A172 (cell line): ENCODE measurements around the gene MOV10L1. TPM values are rescaled to one million over a fixed set of nuclear protein-coding genes. Genes with fewer than 3 reads are reported as not detected.
A peak's percentile ranks its signal among the peaks of the same experiment; 100 is the strongest.
"Not testable (repeated sequence)": the region's sequence is repeated elsewhere in the genome, so short reads cannot be mapped to it uniquely, and the experiment has no call there.

Experiments
- DNase-seq: peaks from one replicate; pipeline ENCODE4 v3.0.0-alpha.2; 2015; ENCODE audit warnings: low spot score
- total RNA-seq: library from RNA; depleted of rRNA; stranded (reverse); fragments of >200 nt; shearing (Covaris generic); gene quantifications from 2 replicates; pipeline ENCODE4 v1.2.3, GENCODE V29; 2014

The MOV10L1 gene
- total RNA-seq, 1 experiment from 2014 or later = 2.0 TPM

DNA sequence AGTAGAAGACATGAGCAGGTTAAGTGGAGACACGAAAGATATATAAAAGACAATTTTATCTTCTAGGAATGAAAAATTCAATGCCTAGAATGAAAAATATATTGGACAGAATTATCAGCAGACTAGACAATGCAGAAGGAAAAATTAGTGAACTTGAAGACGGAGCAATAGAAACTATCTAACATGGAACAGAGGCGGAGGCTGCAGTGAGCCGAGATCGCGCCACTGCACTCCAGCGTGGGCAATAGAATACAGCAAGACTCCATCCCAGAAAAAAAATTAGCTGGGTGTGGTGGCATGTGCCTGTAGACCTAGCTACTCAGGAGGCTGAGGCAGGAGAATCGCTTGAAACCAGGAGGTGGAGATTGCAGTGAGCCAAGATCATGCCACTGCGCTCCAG lies 47.5 kb downstream of the MOV10L1 start:
- DNase-seq = not testable (repeated sequence)

DNA sequence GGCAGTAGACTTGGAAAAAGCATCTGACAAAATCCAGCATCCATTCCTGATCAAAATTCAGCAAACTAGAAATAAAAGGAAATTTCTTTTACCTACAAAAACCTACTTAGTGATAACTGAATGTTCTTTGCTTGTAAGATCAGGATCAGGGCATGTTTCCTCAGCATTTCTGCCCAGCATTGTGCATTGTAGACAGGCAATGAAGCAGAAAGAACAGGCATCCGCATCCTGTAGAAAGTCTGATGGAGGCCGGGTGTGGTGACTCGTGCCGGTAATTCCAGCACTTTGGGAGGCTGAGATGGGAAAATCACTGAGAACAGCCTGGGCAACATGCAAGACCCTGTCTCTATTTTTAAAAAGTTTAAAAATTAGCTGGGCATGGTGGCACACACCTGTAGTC lies 48.2 kb downstream of the MOV10L1 start:
- no peak for DNase-seq

DNA sequence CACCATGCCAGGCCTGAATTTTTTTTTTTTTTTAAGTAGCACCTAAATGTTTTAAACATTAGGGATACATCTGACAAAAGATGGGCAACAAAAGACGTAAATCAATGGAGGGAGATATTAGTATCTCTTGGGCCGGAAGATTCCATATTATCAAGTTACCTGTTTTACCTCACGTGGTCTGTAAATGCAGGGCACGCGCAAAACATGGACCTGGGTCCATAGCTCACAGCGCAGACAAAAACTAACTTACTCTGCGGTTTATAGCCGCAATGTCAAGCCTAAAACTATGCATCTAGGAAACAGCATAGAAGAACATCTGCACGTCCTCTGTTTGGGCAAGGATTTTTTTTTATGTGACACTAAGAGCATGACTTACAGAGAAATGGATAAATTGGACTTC lies 49.2 kb downstream of the MOV10L1 start:
- no peak for DNase-seq

DNA sequence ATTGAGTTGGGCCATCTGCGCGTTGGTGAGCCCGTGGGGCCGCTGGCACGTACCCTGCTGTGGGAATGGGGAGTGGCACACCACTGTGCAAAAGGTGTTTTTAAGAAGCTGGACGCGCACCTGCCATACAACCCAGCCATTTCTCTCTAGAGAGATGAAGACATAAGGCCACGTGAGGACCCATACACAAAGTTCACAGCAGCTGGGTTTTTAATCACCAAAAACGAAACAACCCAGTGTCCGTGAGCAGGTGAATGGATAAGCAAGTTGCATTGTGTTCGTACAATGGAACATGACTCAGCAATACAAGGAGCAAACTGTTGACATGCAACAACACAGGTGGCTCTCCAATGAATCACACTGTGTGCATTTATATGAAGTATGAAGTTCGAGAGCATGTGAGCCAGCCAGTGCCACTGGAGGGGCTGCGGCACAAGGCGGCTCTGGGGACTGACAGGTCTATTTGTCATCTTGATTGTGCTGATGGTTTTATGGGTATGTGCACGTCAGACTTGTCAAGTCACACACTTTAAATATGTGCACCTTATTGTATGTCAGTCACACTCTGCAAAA lies 50.1 kb downstream of the MOV10L1 start:
- no peak for DNase-seq

DNA sequence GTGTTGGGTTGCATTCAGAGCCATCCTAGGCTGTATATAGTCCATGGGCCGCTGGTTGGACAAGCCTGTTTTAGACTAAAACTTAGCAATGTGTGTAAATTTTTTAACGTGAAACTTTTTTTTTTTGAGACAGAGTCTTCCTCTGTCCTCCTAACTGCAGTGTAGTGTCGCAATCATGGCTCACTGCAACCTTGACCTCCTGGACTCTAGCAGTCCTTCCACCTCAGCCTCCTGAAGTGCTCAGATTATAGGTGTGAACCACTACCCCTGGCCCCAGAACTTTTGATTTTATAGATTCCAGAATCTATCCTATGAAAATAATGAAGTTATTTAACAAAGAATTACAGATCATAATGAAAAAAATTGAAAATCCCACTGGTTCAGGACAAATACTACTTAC lies 50.8 kb downstream of the MOV10L1 start:
- DNase-seq = no peak

DNA sequence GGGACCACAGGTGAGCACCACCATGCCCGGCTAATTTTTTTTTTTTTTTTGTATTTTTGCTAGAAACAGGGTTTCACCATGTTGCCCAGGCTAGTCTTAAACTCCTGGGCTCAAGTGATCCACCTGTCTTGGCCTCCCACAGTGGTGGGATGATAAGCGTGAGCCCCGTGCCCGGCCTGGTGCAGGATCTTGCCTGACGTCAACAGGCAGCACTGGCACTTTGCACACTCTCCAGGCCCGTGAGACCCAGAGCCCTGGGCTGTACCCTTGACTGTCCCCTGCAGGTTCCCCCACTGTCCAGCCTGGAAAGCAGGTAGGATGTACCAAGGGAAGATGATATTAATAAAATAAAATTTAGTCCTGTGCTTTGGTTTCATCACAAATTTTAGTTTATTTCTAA lies 51.7 kb downstream of the MOV10L1 start:
- no peak for DNase-seq

DNA sequence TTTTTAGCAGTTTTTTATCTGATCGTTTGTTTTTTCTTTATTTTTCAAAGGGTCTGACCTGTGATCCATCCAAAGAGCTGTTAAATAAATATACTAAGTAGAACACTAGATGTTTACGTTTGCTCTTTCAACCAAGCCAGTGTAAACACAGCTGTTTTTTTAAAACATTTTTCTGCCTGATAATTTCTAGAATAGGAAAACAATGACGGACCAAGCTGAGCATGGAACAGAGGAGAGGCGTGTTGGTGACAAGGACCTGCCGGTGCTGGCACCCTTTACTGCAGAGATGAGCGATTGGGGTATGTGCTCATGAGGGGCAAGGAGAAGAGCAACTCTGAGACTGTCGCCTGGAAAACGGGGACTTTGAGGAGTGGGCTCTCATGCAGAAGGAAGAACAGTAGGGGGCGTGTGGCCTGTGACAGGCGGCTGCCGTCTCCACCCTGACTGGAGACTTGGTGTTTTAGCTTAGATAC lies 52.1 kb downstream of the MOV10L1 start:
- no peak for DNase-seq

DNA sequence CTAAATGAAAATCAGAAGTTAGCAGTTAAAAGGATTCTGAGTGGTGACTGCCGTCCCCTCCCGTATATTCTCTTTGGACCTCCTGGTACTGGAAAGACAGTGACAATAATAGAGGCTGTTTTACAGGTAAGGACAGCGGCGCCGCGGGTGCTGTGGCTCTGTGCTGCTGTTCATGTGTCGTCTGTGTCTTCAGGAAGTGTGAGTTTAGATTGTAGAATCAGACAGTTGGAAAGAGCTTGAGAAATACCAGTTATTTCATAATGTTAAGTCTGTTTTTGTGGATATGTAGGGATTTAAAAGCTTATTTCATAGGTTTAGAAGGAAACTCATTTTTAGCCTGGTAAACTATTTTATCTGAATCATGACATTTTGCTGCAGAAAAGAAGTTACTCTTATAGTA lies 53.3 kb downstream of the MOV10L1 start:
- DNase-seq = no peak

DNA sequence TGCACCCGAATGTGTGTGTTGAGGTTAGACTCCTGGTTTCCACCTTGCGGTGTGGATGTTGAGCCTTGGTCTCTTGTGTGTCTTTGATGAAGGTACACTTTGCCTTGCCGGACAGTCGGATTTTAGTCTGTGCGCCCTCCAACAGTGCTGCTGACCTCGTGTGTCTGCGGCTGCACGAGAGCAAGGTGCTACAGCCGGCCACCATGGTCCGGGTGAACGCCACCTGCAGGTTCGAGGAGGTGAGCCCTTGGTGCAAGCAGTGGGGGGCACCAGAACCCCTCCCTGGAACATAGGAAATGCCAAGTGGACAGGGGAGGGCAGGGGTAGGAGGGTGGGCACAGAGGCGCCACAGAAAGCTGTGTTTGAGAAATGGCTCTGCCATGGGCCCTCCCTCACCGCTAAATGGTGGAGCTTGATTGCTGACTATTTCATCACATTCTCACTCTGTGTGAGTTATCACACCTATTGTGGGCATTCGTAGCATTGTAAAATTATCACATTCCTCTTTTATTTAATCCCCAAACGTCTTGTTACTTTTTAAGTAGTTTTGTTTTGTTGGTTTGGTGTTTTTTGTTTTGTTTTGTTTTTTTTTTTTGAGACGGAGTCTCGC lies 54.3 kb downstream of the MOV10L1 start:
- DNase-seq = no peak

DNA sequence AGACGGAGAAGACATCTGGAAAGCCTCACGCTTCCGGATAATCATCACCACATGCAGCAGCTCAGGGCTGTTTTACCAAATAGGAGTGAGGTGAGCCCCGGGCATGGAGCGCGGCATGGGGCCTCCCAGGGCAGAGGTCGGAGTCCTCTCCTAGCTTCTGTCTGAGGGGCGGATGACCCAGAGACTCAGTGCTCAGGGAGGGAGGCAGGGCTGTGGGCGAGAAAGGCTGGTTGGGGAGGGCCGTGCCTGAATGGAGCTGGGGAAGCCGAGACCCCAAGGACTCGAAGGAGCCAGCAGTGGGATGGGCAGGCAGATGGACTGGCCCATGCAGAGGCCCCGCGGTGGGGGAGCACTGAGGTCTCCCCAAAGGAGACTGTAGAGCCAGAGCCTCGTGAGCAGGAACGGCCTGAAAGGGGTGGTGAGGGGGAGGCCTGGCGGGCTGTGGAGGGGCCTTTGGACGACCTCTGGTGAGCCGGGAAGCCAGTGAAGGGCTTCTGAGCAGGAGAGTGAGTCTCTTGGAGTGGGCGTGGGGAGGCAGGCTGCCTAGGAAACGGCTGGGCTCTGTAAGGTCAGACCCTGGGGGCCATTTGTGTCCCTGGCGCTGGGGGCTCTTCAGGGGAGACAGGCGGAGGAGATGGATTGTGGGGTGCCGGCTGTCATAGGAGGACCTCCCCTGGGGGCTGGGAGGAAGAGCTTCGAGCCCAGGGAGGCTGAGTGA lies 56.1 kb downstream of the MOV10L1 start:
- no peak for DNase-seq

DNA sequence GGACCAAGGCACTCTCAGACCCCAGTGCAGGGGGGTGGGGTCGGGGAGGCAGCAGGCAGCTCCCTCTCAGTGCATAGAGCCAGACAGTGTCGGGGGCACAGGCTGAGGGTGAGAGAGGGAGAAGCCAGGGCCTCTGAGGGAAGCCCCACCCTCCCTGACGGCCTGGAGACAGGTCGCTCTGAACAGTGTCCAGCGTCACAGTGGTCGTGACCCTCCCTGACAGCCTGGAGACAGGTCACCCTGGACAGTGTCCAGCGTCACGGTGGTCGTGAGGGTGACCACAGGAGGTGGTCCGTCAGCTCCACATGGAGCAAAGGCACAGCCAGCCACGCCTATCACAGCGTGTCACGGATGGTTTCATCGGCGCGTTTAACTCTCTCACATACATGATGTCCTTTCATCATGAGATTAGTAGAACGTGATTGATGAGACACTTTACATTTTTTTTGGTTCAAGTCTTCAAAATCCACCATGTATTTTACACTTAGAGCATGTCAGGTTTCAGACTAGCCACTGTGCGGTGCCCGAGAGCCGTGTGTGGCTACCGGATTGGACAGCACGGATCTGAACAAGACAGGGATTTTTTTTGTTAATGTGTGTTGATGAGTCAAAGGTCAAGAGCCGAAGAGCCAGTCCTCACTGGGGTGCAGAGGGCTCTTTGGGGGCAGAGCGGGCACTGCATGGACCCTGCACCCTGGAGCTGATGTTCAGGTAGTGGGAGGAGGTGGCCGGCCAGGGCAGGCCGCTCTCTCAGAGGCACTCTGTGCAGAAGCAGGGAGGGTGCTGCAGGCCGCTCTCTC lies 56.8 kb downstream of the MOV10L1 start:
- DNase-seq = no peak

DNA sequence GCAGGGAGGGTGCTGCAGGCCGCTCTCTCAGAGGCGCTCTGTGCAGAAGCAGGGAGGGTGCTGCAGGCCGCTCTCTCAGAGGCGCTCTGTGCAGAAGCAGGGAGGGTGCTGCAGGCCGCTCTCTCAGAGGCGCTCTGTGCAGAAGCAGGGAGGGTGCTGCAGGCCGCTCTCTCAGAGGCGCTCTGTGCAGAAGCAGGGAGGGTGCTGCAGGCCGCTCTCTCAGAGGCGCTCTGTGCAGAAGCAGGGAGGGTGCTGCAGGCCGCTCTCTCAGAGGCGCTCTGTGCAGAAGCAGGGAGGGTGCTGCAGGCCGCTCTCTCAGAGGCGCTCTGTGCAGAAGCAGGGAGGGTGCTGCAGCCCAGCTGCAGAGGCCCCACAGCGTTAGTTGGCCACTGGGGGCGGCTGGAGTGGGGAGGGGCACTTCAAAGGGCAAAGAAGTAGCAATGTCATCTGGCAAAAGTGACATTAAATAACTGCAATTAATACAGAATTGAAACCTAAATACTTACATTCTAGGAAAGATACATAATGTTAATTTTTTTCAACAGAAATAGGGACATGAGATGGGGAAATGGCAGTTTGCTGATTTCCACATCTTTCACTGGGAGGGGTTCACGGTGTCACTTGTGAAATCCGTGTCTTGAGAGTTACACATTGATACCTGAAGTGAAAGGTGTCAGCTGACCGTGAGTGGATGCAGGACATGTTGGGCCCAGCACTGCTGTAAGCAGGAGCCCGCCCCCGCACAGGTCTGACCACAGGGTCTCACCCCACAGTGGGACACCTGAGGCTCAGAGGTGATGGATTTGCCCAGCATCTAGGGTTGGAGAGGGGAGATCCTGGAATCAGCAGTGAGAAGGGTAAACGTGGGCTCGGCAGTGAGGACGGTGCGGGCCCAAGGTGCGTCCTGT lies 57.7 kb downstream of the MOV10L1 start:
- DNase-seq = not testable (repeated sequence)

DNA sequence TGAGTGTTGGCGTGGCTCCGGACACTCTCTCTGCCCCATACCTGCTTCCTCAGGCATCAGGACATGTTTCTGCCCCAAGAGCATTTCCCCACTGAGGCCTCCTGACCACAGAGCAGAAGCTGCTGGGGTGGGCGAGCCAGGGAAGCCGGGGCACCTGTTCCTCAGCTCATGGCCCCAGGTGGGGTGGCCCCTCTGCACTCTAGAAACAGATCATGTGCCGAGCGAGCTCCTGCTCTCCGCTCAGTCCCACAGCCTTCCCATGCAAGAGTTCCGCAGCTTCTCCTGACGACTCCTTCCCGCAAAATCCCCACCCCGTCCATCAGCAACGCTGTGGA lies 58.3 kb downstream of the MOV10L1 start:
- no peak for DNase-seq

DNA sequence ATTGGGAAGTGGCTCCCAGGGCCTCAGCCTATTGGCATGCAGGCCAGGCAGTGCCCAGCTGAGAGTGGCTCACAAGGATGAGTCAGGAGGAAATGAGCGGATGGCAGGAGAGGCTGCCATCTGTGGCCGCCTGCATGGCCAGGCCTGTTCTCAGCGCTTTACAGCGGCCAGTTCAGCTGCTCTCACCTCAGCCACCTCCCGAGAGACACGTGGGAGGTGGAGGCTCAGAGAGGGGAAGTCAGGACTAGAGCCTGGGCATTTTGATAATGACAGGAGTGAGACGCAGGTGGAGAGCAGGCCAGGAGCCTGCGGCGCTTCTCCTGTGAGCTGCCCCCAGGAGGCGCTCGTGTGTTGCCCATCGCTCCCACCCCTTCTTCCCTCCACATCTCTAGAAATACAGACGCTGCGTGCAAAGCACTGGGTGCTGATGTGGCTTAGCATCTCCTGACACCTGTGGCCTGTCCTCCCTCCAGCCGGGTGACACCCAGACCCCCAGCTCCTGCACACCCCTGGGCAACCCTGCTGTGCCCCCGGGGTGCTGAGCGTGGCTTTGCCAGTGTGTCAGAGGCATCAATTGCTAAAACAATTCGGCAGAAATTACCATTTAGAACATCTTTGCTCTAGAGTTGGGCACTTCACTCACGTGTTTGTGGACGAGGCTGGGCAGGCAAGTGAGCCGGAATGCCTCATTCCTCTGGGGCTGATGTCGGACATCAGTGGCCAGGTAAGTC lies 59.4 kb downstream of the MOV10L1 start:
- peak; percentile 69 for DNase-seq

DNA sequence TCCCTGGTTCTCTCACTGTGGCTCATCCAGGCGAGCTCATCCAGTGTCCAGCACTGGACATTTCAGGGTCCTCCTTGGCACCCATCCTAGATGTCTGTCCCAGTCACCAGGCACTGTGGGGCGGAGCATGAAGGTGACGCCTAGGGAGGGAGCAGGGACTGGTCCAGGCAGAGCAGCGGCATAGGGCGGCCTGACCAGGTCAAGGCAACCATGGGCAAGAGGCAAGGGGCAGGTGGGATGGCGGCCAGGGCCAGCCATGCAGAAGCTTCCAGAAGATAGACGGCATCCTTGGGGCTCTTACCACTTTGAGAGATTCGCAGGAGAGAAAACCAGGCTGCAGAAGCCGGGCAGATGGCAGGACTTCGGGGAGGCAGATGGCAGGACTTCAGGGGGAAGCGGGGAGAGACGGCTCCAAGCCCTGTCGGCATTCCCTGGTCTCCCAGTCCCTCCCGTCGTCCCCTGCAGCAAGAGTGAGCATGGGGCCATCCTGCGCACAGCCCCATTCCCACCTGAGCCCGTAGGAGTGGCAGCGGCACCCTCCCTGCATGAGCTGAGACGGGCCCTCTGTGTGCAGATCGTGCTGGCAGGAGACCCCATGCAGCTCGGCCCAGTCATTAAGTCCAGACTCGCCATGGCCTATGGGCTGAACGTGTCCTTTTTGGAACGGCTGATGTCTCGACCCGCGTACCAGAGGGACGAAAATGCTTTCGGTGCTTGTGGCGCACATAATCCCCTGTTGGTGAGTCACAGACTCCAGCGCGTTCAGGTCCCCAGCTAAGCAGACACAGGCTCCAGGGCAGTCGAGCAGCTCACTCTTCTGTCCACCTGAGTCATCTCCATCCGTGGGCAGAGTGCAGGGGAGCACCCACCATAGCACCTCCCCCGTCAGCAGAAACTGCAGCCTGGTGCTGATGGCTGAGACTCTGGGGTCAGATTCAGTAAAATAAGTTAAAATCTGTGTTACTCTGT lies 60.6 kb downstream of the MOV10L1 start:
- DNase-seq = peak; percentile 54

DNA sequence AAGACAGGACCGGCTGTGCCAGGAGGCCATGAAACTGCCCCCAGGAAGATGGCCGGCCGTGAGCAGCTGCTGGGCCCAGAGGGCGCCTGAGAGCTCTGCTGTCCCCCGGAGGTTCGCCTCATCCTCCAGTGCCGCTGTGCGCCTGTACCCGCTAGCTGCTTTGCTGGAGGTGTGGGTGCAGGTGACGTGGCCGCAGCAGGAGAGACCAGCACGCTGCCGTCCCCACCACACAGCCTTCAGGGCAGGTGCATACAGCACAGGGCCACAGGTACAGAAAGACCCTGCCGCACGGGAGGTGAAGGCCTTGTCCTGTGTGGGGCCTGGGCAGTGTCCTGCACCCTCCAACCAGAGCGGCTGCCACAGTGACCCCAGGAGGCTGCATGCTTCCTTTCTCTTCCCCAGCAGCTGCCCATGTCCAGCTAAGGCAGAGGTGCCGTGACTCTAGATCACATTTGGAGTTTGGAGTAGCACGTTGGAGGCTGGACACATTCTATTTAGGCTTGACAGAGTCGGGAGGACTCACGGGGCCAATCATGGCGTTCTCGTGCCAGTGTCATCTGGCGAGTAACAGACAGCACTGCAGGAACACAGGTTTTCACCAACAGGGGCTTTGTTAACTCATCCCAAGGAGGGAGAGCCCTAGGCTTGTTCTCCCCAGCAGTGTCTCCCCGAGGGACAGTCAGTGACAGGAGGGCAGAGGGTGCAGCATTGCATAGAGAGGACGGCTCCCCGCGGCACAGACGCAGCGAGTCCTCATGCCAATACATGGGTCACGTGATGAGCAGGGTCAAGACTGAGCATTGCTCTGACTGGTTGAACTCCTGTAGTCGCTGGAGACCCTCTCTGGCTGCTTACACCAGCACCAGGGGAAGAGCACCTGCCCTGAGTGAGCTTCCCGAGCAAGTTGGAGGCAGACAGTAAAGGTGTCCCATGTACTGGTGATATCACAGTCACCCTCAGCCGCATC lies 62.0 kb downstream of the MOV10L1 start:
- DNase-seq = no peak

DNA sequence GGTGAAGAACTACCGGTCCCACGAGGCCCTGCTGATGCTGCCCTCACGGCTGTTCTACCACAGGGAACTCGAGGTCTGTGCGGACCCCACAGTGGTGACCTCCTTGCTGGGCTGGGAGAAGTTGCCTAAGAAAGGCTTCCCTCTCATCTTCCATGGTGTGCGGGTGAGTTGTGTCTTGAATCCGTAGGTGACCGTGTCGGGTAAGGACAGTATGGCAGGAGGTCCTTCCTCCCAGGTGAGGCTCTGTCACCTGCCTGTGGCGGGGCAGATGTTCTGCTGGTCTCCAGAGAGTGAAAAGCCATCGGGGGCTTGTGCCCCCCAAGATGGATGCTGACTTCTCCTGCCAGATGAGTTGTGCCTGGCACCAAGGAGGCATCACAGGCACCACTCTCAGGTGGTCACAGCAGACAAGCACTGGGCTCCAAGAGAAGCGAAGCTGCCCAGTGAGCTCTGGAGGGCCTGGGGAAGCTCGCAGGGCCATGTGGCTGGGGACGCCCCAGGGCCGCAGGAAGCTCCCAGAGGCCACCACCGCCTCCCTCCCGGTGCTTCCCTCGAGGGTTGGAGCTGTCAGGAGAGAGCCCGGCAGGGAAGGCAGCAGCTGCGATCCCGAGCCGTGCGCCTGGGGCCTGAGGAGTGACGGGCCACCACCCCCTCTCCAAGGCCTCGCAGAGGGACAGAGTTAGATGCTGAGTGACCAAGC lies 63.4 kb downstream of the MOV10L1 start:
- DNase-seq = no peak

DNA sequence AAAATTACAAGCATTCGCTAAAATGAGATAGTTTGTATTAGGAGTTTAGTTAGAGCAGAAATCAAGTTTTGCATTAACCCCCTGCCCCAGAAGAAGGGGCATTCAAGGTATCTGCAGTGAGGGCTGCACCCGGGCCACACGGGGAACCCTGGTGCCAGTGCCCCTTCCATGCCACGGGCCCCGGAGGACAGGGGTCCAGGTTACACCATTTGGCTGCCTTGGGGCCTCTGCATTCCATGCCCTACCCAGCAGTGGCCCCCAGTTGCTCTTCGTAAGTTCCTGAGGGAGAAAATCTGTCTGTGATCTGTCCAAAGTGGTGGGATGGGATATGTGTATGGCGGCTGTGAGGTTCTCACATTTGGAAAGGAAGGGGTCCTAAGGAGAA lies 63.9 kb downstream of the MOV10L1 start:
- DNase-seq = no peak
